BLaER1 (cell line): ENCODE data around the gene DNTT.

ENCODE experiments used
- H3K27ac ChIP-seq: shearing (Covaris generic); formaldehyde crosslinking; 2 replicates; pipeline ENCODE4 v1.8.1; 2022
- H3K27me3 ChIP-seq: shearing (Covaris generic); formaldehyde crosslinking; 2 replicates; pipeline ENCODE4 v1.8.1; 2022
- H3K36me3 ChIP-seq: shearing (Covaris generic); formaldehyde crosslinking; 2 replicates; pipeline ENCODE4 v1.8.1; 2022
- H3K4me1 ChIP-seq: shearing (Covaris generic); formaldehyde crosslinking; 2 replicates; pipeline ENCODE4 v1.8.1; 2022
- H3K4me2 ChIP-seq: shearing (Covaris generic); formaldehyde crosslinking; 2 replicates; pipeline ENCODE4 v1.8.1; 2022
- H3K4me3 ChIP-seq: shearing (Covaris generic); formaldehyde crosslinking; 2 replicates; pipeline ENCODE4 v1.8.1; 2022
- H3K9ac ChIP-seq: shearing (Covaris generic); formaldehyde crosslinking; 2 replicates; pipeline ENCODE4 v1.8.1; 2022
- H3K9me3 ChIP-seq: shearing (Covaris generic); formaldehyde crosslinking; 2 replicates; pipeline ENCODE4 v1.8.1; 2022
- H4K20me1 ChIP-seq: shearing (Covaris generic); formaldehyde crosslinking; 2 replicates; pipeline ENCODE4 v1.8.1; 2022
- Cebpa-rat ChIP-seq: shearing (Covaris generic); IDR thresholded peaks from 2 replicates; pipeline ENCODE4 v1.8.1; 2022

The DNTT gene

DNA sequence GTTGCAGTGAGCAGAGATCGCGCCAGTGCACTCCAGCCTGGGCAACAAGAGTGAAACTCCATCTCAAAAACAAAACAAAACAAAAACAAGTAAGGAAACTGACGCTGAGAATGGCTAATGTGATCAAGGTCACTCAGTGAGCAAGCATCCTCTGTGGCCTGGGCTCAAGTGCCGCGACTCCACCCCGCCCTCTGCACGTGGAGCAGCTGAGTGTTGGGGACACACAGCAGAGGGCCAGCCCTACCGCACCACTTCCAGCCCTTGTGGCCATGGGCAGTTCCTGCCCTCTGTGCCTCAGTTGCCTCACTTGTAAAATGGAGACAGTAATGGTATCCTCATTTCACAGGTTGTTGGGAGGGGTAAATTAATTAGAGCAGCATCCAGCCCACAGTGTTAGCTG is 75.5 kb downstream of the DNTT start:
- Histone ChIP-seq H3K9me3 (no peaks in the 10 kb centered on the region), H3K27me3 (no peaks in the 10 kb centered on the region), H3K4me2 (no peak overlapping the region), H4K20me1 (no peaks in the 10 kb centered on the region), H3K9ac (no peak overlapping the region), H3K4me3 (no peak overlapping the region), H3K36me3 (no peaks in the 10 kb centered on the region), H3K27ac (no peak overlapping the region), H3K4me1 (peaks cover 14% of the 10 kb centered on the region)
- no peak for TF ChIP-seq Cebpa-rat

DNA sequence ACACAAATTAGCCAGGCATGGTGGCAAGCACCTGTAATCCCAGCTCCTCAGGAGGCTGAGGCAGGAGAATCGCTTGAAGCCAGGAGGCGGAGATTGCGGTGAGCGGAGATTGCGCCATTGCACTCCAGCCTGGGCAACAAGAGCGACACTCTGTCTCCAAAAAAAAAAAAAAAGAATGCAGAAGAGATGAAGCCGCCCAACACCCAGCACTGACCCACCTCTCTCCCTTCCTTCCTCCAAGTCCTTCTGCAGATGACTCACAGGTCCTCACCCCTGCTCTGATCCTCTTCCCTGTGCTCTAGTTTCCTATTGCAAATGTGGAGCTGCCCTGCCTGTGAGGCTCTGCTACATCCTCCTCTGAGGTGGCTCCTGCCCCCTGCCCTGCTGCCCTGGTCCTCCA is 76.6 kb downstream of the DNTT start:
- Histone ChIP-seq H3K9me3 (no peaks in the 10 kb centered on the region), H3K9ac (no peak overlapping the region), H3K27me3 (no peaks in the 10 kb centered on the region), H3K36me3 (no peaks in the 10 kb centered on the region), H3K4me3 (no peak overlapping the region), H3K27ac (no peak overlapping the region), H3K4me1 (peaks cover 4% of the 10 kb centered on the region), H4K20me1 (no peaks in the 10 kb centered on the region), H3K4me2 (no peak overlapping the region)
- no peak for TF ChIP-seq Cebpa-rat

DNA sequence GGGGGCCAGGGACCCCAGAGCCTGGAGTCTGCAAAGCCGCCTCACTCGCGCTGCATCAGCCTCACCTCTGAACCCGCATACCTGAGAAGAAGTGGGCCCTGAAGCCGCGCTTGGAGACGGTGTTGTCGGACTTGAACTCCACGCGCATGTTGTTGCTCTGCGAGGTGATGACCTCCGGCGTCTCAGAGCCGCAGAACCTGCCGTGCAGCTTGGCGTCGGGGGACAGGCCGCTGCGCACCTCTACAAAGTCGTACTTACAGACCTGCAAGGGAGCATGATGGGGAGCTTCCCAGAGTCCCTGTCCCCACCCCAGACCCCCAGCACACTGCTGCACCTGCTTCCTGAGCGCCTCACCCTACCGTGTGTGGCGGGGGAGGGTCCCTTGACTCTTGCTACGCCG is 80.3 kb downstream of the DNTT start:
- TF ChIP-seq Cebpa-rat = no peak
- Histone ChIP-seq H3K4me3 (no peak overlapping the region), H3K27me3 (no peaks in the 10 kb centered on the region)

DNA sequence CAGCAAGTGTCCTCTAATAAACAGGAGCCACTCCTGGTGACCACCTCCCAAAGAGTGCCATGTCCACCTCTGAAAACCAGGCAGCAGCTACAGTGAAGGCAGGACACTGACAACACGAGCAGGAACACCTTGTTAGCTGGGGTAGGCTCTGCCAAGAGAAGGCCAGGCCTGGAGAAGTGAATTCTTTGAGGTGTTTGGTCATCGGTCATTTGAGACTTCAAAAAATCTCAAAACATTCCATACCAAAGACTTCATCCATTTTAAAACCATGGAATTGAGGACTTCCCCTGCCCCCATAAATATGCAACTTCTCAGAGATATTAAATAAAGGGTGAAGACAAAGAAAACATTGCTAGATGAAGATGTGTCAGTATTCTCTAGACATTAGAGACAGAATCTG is 82.9 kb downstream of the DNTT start:
- Histone ChIP-seq H3K9ac (no peak overlapping the region), H3K4me3 (no peak overlapping the region), H4K20me1 (no peaks in the 10 kb centered on the region), H3K9me3 (no peaks in the 10 kb centered on the region), H3K4me1 (no peaks in the 10 kb centered on the region), H3K27me3 (no peaks in the 10 kb centered on the region), H3K4me2 (no peak overlapping the region), H3K27ac (no peak overlapping the region), H3K36me3 (no peaks in the 10 kb centered on the region)
- no peak for TF ChIP-seq Cebpa-rat

More for the DNA sequence above, 80.3 kb downstream of the DNTT start:
- no peaks in the 10 kb centered on the region for H3K4me1 ChIP-seq
- H4K20me1 ChIP-seq = no peaks in the 10 kb centered on the region
- no peak overlapping the region for H3K4me2 ChIP-seq
- no peak overlapping the region for H3K27ac ChIP-seq
- H3K9ac ChIP-seq = no peak overlapping the region
- no peaks in the 10 kb centered on the region for H3K9me3 ChIP-seq
- no peaks in the 10 kb centered on the region for H3K36me3 ChIP-seq

DNA sequence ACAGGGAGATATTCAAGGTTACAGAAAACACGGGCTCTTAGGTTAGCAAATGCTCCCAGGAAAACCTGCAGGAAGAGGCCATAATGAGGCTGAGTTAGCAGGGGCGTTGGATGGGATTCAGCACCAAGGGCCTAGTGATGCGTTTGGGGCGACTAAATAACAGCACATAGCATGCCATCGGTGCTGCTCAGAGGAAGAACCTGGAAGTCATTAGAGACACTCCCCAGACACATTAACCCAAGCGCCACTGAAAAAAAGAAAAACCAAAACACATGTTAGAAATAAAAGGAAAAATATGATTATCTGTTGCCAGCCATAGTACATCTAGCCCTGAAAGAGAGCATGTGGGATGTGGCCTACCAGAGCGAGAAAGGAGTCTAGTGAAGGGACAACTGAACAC is 83.4 kb downstream of the DNTT start:
- no peaks in the 10 kb centered on the region for H3K27me3 ChIP-seq
- no peak for TF ChIP-seq Cebpa-rat

More for the DNA sequence above, 83.4 kb downstream of the DNTT start:
- no peaks in the 10 kb centered on the region for H3K4me1 ChIP-seq
- no peak overlapping the region for H3K27ac ChIP-seq
- no peak overlapping the region for H3K4me2 ChIP-seq
- H3K9me3 ChIP-seq = no peaks in the 10 kb centered on the region
- H3K9ac ChIP-seq = no peak overlapping the region
- no peak overlapping the region for H3K4me3 ChIP-seq
- no peaks in the 10 kb centered on the region for H4K20me1 ChIP-seq
- H3K36me3 ChIP-seq = no peaks in the 10 kb centered on the region
